NT2/D1 (cell line): Measurements from ENCODE around the gene CEP112.

Experiments
- SUZ12 ChIP-seq: IDR thresholded peaks from 2 replicates; pipeline ENCODE4 v1.6.1; 2011; ENCODE audit not compliant: insufficient read length, insufficient read depth; ENCODE audit errors: extremely low read depth
- YY1 ChIP-seq: IDR thresholded peaks from 2 replicates; pipeline ENCODE4 v1.6.1; 2011; ENCODE audit not compliant: insufficient read length, insufficient read depth

DNA sequence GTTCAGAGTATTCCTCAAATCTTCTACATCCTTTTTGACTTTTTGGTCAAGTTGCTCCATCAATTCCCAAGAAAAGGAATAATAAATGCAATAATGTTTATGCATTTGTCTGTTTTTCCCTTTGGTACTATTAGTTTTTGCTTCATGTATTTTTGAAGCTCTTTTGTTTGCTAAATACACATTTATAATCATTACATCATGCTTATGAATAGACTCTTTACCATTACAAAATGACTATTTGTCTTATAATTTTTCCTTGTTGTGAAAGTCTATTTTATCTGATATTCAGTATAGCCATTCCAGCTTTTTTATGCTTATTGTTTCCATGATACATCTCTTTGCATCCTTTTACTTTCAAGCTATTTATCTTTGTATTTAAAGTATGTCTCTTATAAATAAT is 41.2 kb downstream of the CEP112 start:
- TF ChIP-seq YY1 (no peak), SUZ12 (no peak)
